ENCODE results near the gene SPAG9.

The SPAG9 gene

GRCh38 chr17:51164911-51165679, 44.4 kb upstream of the SPAG9 start:
- no peak for TF ChIP-seq CTCF (IDR thresholded peaks at IDR 0.05; ENCODE audit: low read depth, low read length, missing control alignments)
- no peak overlapping the region; the same call in 1 of the 2 replicates for H3K4me3 ChIP-seq (ENCODE audit: low read depth, low read length)

GRCh38 chr17:51161541-51161940, 40.9 kb upstream of the SPAG9 start:
- H3K4me3 ChIP-seq (ENCODE audit: low read depth, low read length): no peak overlapping the region
- no peak for TF ChIP-seq CTCF (IDR thresholded peaks at IDR 0.05; ENCODE audit: low read depth, low read length, missing control alignments)
- no peak for DNase-seq (ENCODE audit: low read depth)

More at GRCh38 chr17:51164911-51165679, 44.4 kb upstream of the SPAG9 start:
- DNase-seq (ENCODE audit: low read depth): no peak

GRCh38 chr17:51159604-51160003, 38.9 kb upstream of the SPAG9 start:
- H3K4me3 ChIP-seq (ENCODE audit: low read depth, low read length): no peak overlapping the region
- no peak for TF ChIP-seq CTCF (IDR thresholded peaks at IDR 0.05; ENCODE audit: low read depth, low read length, missing control alignments)
- no peak for DNase-seq (ENCODE audit: low read depth)

GRCh38 chr17:51155416-51155815, 34.7 kb upstream of the SPAG9 start:
- H3K4me3 ChIP-seq (ENCODE audit: low read depth, low read length): peak overlapping the region; percentile 53; the same call in 1 of the 2 replicates

GRCh38 chr17:51154176-51154575, 33.5 kb upstream of the SPAG9 start:
- peak overlapping the region; percentile 53 for H3K4me3 ChIP-seq (ENCODE audit: low read depth, low read length)
- no peak for DNase-seq (ENCODE audit: low read depth)
- no peak for TF ChIP-seq CTCF (IDR thresholded peaks at IDR 0.05; ENCODE audit: low read depth, low read length, missing control alignments)

More at GRCh38 chr17:51155416-51155815, 34.7 kb upstream of the SPAG9 start:
- no peak for DNase-seq (ENCODE audit: low read depth)
- no peak for TF ChIP-seq CTCF (IDR thresholded peaks at IDR 0.05; ENCODE audit: low read depth, low read length, missing control alignments)

- peak; percentile 99 for DNase-seq (ENCODE audit: low read depth)
- peak within 1 kb of the TSS; percentile 53 for H3K4me3 ChIP-seq (ENCODE audit: low read depth, low read length)
- peak; percentile 83 for TF ChIP-seq CTCF (IDR thresholded peaks at IDR 0.05; ENCODE audit: low read depth, low read length, missing control alignments)
These were observed 32.8 kb upstream of the SPAG9 start, which contains the start of gene NME1 for GRCh38 chr17:51153210-51154072. TSS of gene NME1 (plus strand) at chr17:51153559. CDS start at chr17:51155655, 2,096 bp downstream.

Data from GM12864 (cell line).